IMR-90 (cell line): ENCODE data around the gene GPAM.

Experiments used
- BHLHE40 ChIP-seq: fragments of 150-350 bp; IDR thresholded peaks from 2 replicates; pipeline ENCODE4 v1.6.1; 2016; ENCODE audit warnings: mild to moderate bottlenecking, low read depth, low read length
- CHD1 ChIP-seq: IDR thresholded peaks from 2 replicates; pipeline ENCODE4 v1.6.1; 2012; ENCODE audit warnings: low read depth, low read length, improper control_type of control experiment
- ELK1 ChIP-seq: fragments of 150-350 bp; IDR thresholded peaks from 2 replicates; pipeline ENCODE4 v1.6.1; 2016; ENCODE audit warnings: low read depth, mild to moderate bottlenecking, low read length, moderate library complexity, borderline replicate concordance
- FOS ChIP-seq: fragments of 150-350 bp; IDR thresholded peaks from 2 replicates; pipeline ENCODE4 v1.6.1; 2016; ENCODE audit warnings: low read depth, low read length
- MAFK ChIP-seq: IDR thresholded peaks from 2 replicates; pipeline ENCODE4 v1.6.1; 2012; ENCODE audit warnings: low read depth, low read length, improper control_type of control experiment
- MXI1 ChIP-seq: IDR thresholded peaks from 2 replicates; pipeline ENCODE4 v1.6.1; 2012; ENCODE audit warnings: low read depth, mild to moderate bottlenecking, low read length, moderate library complexity, borderline replicate concordance
- NFE2L2 ChIP-seq: fragments of 150-350 bp; IDR thresholded peaks from 2 replicates; pipeline ENCODE4 v1.6.1; 2016; ENCODE audit warnings: low read depth, mild to moderate bottlenecking, low read length
- POLR2A ChIP-seq: IDR thresholded peaks from 2 replicates; pipeline ENCODE4 v1.6.1; 2012; ENCODE audit warnings: mild to moderate bottlenecking, low read depth, low read length
- RAD21 ChIP-seq: IDR thresholded peaks from 2 replicates; pipeline ENCODE4 v1.6.1; 2012; ENCODE audit warnings: low read length, improper control_type of control experiment
- RCOR1 ChIP-seq: IDR thresholded peaks from 2 replicates; pipeline ENCODE4 v1.6.1; 2012; ENCODE audit warnings: mild to moderate bottlenecking, low read length, improper control_type of control experiment; ENCODE audit not compliant: insufficient replicate concordance
- RFX5 ChIP-seq: IDR thresholded peaks from 2 replicates; pipeline ENCODE4 v1.8.0; 2012; ENCODE audit warnings: low read depth, mild to moderate bottlenecking, low read length, moderate library complexity
- SMC3 ChIP-seq: fragments of 150-350 bp; IDR thresholded peaks from 2 replicates; pipeline ENCODE4 v1.6.1; 2016; ENCODE audit warnings: low read depth, mild to moderate bottlenecking, antibody characterized with exemption, low read length, moderate library complexity
- TF ChIP-seq, protein P1 (sequence below): conservative IDR thresholded peaks from 2 replicates; pipeline ENCODE4 v1.5.1; 2012; ENCODE audit warnings: mild to moderate bottlenecking, low read depth, low read length, improper control_type of control experiment

DNA sequence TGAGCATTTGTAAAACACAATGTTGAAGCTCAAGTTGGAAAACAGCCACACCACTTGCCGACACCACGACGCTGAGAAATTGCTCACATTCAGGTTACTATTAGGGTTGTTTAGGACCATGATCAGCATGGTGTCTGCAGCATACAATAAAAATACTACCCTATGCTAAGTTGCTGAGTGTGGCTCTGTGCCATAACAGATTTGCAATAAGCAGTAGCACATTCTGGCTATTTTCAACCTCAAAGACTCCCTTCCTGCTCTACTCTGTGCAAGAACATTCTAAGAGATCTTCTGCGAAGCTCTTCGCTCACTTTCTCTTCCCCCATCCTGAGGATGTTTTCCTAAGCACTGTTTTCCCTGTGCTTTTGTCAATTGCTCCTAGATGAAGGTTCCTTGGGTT lies 38.3 kb downstream of the GPAM start:
- TF ChIP-seq MXI1 (no peak), RAD21 (no peak), POLR2A (no peak), FOS (no peak), CHD1 (no peak), RFX5 (no peak), MAFK (no peak), BHLHE40 (no peak), ELK1 (no peak), SMC3 (no peak), RCOR1 (no peak), NFE2L2 (no peak)
- TF ChIP-seq, protein P1, sequence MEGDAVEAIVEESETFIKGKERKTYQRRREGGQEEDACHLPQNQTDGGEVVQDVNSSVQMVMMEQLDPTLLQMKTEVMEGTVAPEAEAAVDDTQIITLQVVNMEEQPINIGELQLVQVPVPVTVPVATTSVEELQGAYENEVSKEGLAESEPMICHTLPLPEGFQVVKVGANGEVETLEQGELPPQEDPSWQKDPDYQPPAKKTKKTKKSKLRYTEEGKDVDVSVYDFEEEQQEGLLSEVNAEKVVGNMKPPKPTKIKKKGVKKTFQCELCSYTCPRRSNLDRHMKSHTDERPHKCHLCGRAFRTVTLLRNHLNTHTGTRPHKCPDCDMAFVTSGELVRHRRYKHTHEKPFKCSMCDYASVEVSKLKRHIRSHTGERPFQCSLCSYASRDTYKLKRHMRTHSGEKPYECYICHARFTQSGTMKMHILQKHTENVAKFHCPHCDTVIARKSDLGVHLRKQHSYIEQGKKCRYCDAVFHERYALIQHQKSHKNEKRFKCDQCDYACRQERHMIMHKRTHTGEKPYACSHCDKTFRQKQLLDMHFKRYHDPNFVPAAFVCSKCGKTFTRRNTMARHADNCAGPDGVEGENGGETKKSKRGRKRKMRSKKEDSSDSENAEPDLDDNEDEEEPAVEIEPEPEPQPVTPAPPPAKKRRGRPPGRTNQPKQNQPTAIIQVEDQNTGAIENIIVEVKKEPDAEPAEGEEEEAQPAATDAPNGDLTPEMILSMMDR = no peak
